Caco-2 (cell line): ENCODE measurements around the gene SERPINH1. TPM values are rescaled to one million over a fixed set of nuclear protein-coding genes. Genes with fewer than 3 reads are reported as not detected.

ENCODE experiments used
- BruUV-seq: library from RNA; stranded (reverse); fragments of 400-500 nt; replicated peaks from 2 replicates; lab custom pipeline; 2021; lab: Mats Ljungman, UMichigan
- CTCF ChIA-PET: fragments of 300-600 bp; sonication (Branson Sonifier 250); formaldehyde crosslinking; loops from one replicate; lab custom pipeline; 2022; ENCODE audit warnings: antibody characterized with exemption; lab: Charles Lee
- POLR2A ChIA-PET: fragments of 300-600 bp; sonication (Branson Sonifier 250); formaldehyde crosslinking; loops from one replicate; lab custom pipeline; 2022; ENCODE audit warnings: antibody characterized with exemption; lab: Charles Lee
- DNase-seq, 2 experiments: peaks; one replicate each; pipeline versions ENCODE4 v3.0.0 to v3.0.0-alpha.2; 2020 to 2022
- H3K27me3 ChIP-seq: replicated peaks from 2 replicates; pipeline ENCODE4 v1.6.0; 2011; ENCODE audit warnings: low read length; ENCODE audit not compliant: control insufficient read depth, insufficient read depth
- H3K36me3 ChIP-seq: 2 replicates; pipeline ENCODE4 v1.5.1; 2011; ENCODE audit warnings: low read length; ENCODE audit not compliant: control insufficient read depth, insufficient read depth
- H3K4me1 ChIP-seq: fragments of 250-450 bp; sonication (Bioruptor Pico); 2 replicates; pipeline ENCODE4 v1.5.1; 2020; ENCODE audit warnings: mild to moderate bottlenecking
- H3K4me3 ChIP-seq: 2 replicates; pipeline ENCODE4 v1.5.1; 2011; ENCODE audit warnings: low read depth, mild to moderate bottlenecking, control low read depth, low read length
- H3K9me3 ChIP-seq: fragments of 250-450 bp; sonication (Bioruptor Pico); 2 replicates; pipeline ENCODE4 v1.5.1; 2020; ENCODE audit warnings: mild to moderate bottlenecking, moderate library complexity
- H3K27ac Mint-ChIP-seq: one replicate; pipeline ENCODE4 v1.8.0; 2022; ENCODE audit warnings: mixed read lengths; ENCODE audit not compliant: unreplicated experiment
- H3K27me3 Mint-ChIP-seq: one replicate; pipeline ENCODE4 v1.8.0; 2022; ENCODE audit warnings: mixed read lengths; ENCODE audit not compliant: insufficient read depth, unreplicated experiment
- H3K36me3 Mint-ChIP-seq: one replicate; pipeline ENCODE4 v1.8.0; 2022; ENCODE audit warnings: mild to moderate bottlenecking, mixed read lengths; ENCODE audit not compliant: insufficient read depth, unreplicated experiment
- H3K4me1 Mint-ChIP-seq: one replicate; pipeline ENCODE4 v1.8.0; 2022; ENCODE audit warnings: low read depth, mixed read lengths; ENCODE audit not compliant: unreplicated experiment
- H3K4me3 Mint-ChIP-seq: one replicate; pipeline ENCODE4 v1.8.0; 2022; ENCODE audit warnings: mild to moderate bottlenecking, moderate library complexity, mixed read lengths; ENCODE audit not compliant: unreplicated experiment
- H3K9me3 Mint-ChIP-seq: one replicate; pipeline ENCODE4 v1.8.0; 2022; ENCODE audit warnings: mixed read lengths; ENCODE audit not compliant: unreplicated experiment
- CTCF ChIP-seq, 2 experiments: fragments of 200-600 bp in 1 of 2; IDR thresholded peaks; 1 replicate in 1 of 2; 2 replicates in 1 of 2; pipeline versions ENCODE4 v1.5.1 to v1.8.0; 2011 to 2022; ENCODE audit warnings: antibody characterized with exemption in 1 of 2, control low read depth in 1 of 2, inconsistent platforms in 1 of 2, low read depth in 1 of 2, low read length in 1 of 2, mild to moderate bottlenecking in 1 of 2, moderate library complexity in 1 of 2; ENCODE audit not compliant: insufficient read depth in 1 of 2, severe bottlenecking in 1 of 2, unreplicated experiment in 1 of 2
- intact Hi-C: fragments of 100-400 bp; cut with micrococcal nuclease; formaldehyde crosslinking; loops from one replicate; pipeline ENCODE4 v1.10.0; 2022; ENCODE audit not compliant: unreplicated experiment
- total RNA-seq: library from RNA; stranded (reverse); gene quantifications from 2 replicates; pipeline ENCODE4 v1.2.3, GENCODE V29; 2022

SERPINH1 gene
- total RNA-seq, 1 experiment from 2014 or later = 481 TPM

- H3K27me3 ChIP-seq = no peaks in the 10 kb centered on the region
- DNase-seq = no peak
- no peaks in the 10 kb centered on the region for H3K27me3 Mint-ChIP-seq
- intact Hi-C loops = no loop called here
- H3K36me3 Mint-ChIP-seq = no peaks in the 10 kb centered on the region
- H3K9me3 ChIP-seq = no peaks in the 10 kb centered on the region
- peaks cover 14% of the 10 kb centered on the region for H3K4me1 Mint-ChIP-seq
- ChIA-PET POLR2A (interaction anchor here (0.6 to 1.6 kb wide), 2 partner anchors 13 to 150 kb away, joined by 3 to 5 read pairs; no protein-coding TSS in a partner anchor), CTCF (interaction anchor here (0.5 to 1.9 kb wide), 7 partner anchors 13 to 745 kb away, joined by 3 to 6 read pairs (median 4); no protein-coding TSS in a partner anchor)
- peaks cover 30% of the 10 kb centered on the region for H3K4me1 ChIP-seq
- H3K4me3 ChIP-seq = no peak overlapping the region
- TF ChIP-seq CTCF (IDR thresholded peaks at IDR 0.05; ENCODE audit: insufficient read depth in 1 of 2, low read depth in 1 of 2, low read length in 1 of 2, severe bottlenecking in 1 of 2, unreplicated experiment in 1 of 2) = no peak
- no peaks in the 10 kb centered on the region; the same call in 1 of the 2 replicates for H3K36me3 ChIP-seq
- H3K27ac Mint-ChIP-seq = no peak overlapping the region
- H3K9me3 Mint-ChIP-seq = no peaks in the 10 kb centered on the region
- no TSS peak for BruUV-seq
- H3K4me3 Mint-ChIP-seq = no peak overlapping the region
These were observed 43.0 kb upstream of the SERPINH1 start for GRCh38 chr11:75518771-75519653.

- no TSS peak for BruUV-seq
- H3K9me3 Mint-ChIP-seq = no peaks in the 10 kb centered on the region
- DNase-seq = no peak
- Histone ChIP-seq H3K27me3 (no peaks in the 10 kb centered on the region), H3K4me3 (no peak overlapping the region), H3K4me1 (peaks cover 38% of the 10 kb centered on the region), H3K9me3 (no peaks in the 10 kb centered on the region), H3K36me3 (no peaks in the 10 kb centered on the region; the same call in 1 of the 2 replicates)
- no peaks in the 10 kb centered on the region for H3K36me3 Mint-ChIP-seq
- intact Hi-C loops = no loop called here
- no peak overlapping the region for H3K27ac Mint-ChIP-seq
- ChIA-PET POLR2A (interaction anchor here (0.5 kb wide), 1 partner anchor 10 kb away, joined by 7 read pairs; no protein-coding TSS in a partner anchor), CTCF (interaction anchor here (0.6 to 2.7 kb wide), 4 partner anchors 10 to 140 kb away, joined by 3 to 12 read pairs (median 4); no protein-coding TSS in a partner anchor)
- H3K4me1 Mint-ChIP-seq = peaks cover 14% of the 10 kb centered on the region
- no peaks in the 10 kb centered on the region for H3K27me3 Mint-ChIP-seq
- H3K4me3 Mint-ChIP-seq = no peak overlapping the region
- no peak for TF ChIP-seq CTCF (IDR thresholded peaks at IDR 0.05; ENCODE audit: insufficient read depth in 1 of 2, low read depth in 1 of 2, low read length in 1 of 2, severe bottlenecking in 1 of 2, unreplicated experiment in 1 of 2)
These were observed 41.4 kb upstream of the SERPINH1 start for GRCh38 chr11:75520688-75521087.

GRCh38 chr11:75522286-75523044, 39.6 kb upstream of the SERPINH1 start:
- Mint-ChIP-seq H3K36me3 (no peaks in the 10 kb centered on the region), H3K4me3 (no peak overlapping the region), H3K27ac (no peak overlapping the region), H3K9me3 (no peaks in the 10 kb centered on the region), H3K4me1 (peaks cover 10% of the 10 kb centered on the region), H3K27me3 (no peaks in the 10 kb centered on the region)
- CTCF ChIA-PET = interaction anchor here (0.5 to 2.7 kb wide), 6 partner anchors 8 to 264 kb away, joined by 3 to 12 read pairs (median 4); no protein-coding TSS in a partner anchor
- no peak overlapping the region for H3K4me3 ChIP-seq
- no peaks in the 10 kb centered on the region for H3K27me3 ChIP-seq
- POLR2A ChIA-PET = no interaction called here
- peaks cover 24% of the 10 kb centered on the region for H3K4me1 ChIP-seq
- H3K36me3 ChIP-seq = no peaks in the 10 kb centered on the region; the same call in 1 of the 2 replicates
- intact Hi-C loops = no loop called here
- H3K9me3 ChIP-seq = no peaks in the 10 kb centered on the region
- no peak for TF ChIP-seq CTCF (IDR thresholded peaks at IDR 0.05; ENCODE audit: insufficient read depth in 1 of 2, low read depth in 1 of 2, low read length in 1 of 2, severe bottlenecking in 1 of 2, unreplicated experiment in 1 of 2)
- no peak for DNase-seq
- no TSS peak for BruUV-seq
